Hematopoietic multipotent progenitor cell treated with erythropoietin and hydrocortisone succinate and interleukin-3 and kit ligand, for 6 days (in vitro differentiated cells): Measurements from ENCODE around the gene LYST.
"Not testable (repeated sequence)": the region's sequence is repeated elsewhere in the genome, so short reads cannot be mapped to it uniquely, and the experiment has no call there.

Experiments used
- DNase-seq: peaks from one replicate; pipeline ENCODE4 v3.0.0-alpha.2; 2015

The LYST gene

DNA sequence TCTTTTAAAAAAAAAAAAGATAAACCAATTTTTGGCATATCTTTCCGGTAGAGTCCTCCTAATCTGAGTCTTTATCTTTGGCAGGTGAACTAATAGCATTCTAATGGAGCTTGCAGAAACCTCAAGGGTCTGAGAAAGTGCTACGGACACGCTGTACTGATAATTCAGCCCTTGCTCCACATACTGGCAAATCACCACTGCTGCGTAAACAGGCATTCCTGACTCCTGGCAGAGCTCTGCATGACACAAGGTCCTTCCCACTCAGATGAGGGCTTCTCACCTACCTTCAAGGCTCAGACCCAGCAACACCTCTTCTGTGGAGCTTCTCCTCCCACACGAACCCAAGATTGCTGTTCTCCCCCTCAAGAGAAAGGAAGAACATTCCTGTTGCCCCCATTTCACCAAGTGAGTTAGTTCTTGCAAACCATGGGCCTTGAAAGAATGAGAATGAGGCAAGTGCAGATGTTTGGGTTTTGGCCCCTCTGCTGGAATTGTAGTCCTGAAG lies 48.0 kb downstream of the LYST start:
- DNase-seq = no peak

DNA sequence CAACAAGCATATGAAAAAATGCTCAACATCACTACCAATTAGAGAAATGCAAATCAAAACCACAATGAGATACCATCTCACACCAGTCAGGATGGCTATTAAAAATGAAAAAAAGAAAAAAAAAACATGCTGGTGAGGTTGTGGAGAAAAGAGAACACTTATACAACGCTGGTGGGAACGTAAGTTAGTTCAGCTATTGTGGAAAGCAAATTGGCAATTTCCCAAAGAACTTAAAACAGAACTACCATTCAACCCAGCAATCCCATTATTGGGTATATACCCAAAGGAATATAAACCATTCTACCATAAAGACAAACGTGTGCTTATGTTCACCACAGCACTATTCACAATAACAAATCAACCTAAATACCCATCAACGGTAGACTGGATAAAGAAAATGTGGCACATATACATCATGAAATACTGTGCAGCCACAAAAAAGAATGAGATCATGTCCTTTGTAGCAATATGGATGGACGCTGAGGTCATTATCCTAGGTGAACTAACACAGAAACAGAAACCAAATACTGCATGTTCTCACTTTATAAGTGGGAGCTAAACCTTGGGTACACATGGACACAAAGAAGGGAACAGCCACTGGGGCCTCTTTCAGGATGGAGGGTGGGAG lies 49.5 kb downstream of the LYST start:
- no peak for DNase-seq

DNA sequence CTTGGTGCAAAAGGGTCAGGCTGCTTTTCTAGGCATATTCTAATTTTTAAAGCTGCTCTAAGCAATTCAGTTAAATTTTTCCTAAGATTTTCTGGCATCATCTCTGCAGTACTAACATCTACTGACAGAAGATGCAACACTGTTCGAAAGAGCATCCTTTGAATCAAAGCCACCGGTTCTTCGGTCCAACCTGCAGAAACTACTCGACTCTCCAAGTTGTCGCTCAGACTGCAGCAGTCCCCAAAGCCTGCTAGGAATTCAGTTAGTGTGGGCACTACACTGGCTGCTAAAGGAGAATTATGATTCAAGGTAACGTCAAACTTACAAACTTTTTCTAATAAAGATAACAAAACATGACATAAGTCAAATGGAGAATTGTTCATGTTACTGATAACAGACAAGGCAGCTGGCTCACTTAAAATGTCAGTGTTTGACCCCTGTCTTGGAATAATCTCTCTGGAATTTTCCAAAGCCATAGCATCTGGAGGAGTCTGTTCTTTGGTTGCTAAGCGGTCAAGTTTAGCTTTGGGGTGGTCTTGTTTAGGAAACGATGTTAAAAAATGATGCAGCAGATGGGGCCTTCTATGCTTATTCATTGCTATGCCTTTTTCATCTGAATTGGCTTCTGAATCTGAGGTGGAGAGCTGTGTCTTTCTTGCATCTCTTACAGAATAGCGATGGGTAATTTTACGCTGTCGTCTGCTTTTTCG lies 56.9 kb downstream of the LYST start:
- no peak for DNase-seq

DNA sequence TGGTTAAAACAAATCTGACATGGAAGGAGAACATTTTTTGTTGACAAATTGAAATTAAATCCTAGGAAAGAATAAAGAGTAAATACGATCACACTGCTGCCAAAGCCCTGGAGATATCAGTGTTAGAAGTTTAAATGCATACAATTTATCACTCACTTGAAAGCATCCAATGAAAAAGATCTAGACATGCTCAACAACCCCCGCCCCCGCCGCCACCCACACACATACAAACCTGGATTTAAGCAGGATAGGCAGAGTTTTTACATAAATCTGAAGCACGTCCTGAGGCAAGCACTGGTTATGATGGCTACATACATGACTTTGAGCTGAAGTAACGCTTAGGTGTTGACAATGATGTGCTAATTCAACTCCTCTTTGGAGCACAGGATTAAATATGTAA lies 58.5 kb downstream of the LYST start:
- no peak for DNase-seq

DNA sequence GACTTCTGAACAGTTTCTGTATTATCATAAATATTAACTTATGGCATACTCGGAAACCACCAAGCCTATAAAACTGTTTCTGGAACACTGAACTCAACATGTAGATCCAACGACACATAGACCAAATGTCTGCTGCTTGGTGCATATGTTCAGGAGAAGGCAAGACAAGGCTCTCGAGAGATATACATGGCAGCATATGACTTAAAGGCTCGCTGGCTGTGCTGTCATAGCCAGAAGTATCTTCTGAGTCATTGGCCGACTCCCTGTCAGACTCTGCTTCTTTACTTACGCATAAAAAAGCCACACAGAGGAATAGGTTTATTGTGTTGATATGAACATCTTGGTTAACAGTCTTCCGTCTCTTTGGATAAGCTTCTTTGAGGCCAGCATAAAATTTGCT lies 60.6 kb downstream of the LYST start:
- DNase-seq = no peak

DNA sequence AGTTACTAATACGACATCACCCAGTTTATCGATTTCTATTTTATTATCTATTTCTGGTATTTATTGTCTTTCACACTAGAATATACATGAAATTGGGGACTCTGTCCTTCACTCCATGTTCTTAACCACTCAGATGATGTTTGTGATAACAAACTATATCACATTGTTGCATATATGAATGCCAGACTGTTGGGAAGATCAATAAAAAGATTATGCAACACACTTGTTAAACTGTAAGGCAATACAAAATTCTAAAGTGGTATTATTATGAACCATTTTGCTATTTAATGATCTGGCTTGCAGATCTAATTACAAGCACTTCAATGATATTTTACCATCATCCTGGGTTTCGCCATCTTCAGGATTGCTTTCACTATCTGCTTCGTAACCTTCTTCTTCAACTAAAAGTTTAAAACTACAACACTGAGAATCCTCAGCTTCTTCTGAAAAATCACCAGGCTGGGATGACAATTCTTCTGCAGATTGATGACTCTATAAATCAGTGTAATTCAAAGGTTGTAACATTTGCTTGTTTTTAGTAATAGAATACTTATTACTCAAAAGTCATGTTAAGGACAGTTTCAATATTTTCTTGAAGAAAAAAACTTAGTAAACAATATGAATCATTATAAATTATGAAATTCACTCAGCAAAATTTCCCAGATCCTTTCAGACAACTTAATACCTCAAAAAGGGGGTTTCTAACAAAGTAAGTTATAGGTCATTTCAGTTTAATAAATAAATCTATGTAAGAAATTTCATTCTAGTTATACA lies 63.9 kb downstream of the LYST start:
- DNase-seq = no peak

DNA sequence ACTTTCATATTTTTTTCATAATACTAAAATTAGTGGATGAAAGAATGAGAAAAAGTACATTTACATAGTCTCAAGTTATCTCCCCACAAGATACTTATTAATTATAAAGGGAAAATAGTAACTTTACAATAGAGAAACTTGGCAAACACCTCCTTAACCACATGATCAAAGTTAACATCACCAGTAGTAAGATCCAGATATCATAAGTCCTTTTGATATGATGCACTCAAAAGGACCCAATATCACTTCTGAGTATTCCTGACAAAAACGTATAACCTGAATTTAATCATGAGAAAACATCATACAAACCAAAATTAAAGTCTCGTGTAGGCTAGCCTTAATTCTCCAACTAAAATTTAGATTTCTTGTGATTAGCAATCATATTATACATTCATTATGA lies 67.4 kb downstream of the LYST start:
- DNase-seq = no peak

DNA sequence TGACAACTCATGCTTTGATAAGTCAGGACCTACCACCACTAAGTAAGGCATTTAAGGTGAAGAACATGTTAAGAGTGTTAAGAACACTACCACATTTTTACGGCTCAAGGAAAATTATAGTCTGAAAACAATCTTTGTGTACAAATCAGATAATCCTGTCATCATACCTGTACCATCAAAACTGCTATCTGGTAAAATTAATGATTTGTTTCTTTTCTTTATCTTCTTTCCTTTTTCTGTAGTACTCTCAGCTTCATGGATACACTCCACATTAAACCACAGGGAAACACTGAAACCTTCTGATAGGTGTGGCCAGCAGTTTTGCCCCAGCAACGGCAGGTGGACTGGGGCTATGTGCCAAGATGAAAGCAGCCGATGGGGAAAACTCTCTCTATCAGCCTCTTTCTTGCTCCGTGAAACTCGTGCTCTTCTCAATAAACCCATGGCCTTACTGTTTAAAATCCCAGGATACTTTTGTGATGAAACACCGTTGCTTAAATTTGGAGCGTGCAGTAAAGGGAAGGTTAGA lies 75.1 kb downstream of the LYST start:
- DNase-seq = no peak

DNA sequence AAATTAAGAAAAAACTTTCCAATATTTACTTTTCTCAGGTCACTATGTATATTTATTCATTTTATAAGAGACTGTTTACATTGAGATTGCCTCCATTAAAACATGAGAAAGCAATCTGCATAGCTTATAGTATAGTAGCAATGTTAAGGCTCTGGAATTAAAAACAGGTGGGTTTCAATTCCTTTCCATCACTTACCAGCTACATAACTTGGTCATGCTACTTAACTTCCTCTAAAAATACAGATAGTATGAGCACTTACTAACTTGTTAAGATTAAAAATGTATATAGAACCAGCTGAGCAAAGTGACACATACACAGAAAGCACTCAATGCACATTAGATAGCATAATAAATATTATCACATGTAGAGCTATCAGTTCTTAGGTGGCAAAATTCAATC lies 76.6 kb downstream of the LYST start:
- DNase-seq = no peak

DNA sequence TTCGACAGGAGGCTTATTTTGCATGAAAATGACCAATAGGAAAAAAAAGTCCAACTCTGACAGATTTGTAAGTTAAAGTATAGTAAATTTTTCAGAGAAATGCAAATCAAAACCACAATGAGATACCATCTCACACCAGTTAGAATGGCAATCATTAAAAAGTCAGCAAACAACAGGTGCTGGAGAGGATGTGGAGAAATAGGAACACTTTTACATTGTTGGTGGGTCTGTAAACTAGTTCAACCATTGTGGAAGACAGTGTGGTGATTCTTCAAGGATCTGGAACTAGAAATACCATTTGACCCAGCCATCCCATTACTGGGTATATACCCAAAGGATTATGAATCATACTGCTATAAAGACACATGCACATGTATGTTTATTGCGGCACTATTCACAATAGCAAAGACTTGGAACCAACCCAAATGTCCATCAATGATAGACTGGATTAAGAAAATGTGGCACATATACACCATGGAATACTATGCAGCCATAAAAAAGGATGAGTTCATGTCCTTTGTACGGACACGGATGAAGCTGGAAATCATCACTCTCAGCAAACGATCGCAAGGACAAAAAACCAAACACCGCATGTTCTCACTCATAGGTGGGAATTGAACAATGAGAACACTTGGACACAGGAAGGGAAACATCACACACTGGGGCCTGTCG lies 80.3 kb downstream of the LYST start:
- not testable (repeated sequence) for DNase-seq

DNA sequence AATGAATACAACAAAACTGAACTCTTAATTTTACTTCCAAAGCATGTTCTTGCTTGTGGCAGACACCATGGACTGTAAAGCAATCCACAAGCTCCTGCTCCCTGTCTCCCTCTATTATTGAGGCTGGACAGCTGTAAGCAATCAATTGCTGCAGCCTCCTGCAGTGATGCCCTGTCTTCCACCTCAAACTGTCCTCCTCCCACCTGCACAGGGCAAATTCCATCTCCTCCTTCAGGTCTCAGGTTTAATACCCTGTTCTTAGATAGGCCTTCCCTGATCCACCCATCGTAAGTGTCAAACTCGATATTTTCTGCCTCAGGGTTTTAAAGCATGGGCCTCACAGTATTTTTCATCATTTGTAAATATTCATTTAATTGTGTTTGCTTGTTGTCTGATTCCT lies 81.8 kb downstream of the LYST start:
- no peak for DNase-seq

DNA sequence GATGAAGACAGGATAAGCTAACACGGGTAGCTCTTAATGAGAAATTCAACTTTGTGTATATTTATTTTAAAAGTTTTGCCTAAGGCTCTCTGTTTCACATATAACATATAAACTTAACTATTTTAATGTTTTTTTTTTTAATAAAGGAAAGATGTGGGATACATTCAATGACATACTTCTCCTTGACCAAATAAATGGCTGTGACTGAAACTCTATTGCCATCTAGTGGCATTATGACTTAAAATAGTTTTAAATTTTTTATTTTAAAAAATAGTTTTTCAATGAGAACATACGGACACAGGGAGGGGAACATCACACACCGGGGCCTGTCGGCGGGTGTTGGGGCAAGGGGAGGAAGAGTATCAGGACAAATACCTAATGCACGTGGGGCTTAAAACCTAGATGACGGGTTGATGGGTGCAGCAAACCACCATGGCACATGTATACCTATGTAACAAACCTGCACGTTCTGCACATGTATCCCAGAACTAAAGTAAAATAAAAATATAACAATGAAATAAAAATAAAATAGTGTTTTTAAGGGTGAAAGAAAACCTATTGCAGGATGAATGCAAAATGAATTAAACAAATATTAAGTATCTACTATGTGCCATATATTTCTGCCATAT lies 83.4 kb downstream of the LYST start:
- peak; percentile 77 for DNase-seq

DNA sequence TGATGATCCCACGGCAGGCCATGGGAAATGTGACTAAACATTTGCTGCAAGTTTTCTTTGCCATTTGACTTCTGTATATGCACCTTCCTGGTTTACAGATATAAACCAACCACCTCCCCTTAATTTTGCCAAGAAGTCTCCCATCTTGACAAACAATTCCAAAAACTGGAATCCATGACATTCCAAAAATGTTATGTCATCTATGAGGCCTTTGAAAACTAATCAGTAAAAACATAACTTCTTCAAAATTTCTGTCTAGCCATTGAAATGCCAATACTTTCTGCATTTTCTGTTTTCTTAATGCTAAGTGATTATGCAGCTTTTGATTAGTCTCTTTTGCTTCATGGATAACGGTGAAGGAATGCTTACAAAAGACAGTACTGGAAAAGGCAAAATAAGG lies 84.1 kb downstream of the LYST start:
- no peak for DNase-seq

DNA sequence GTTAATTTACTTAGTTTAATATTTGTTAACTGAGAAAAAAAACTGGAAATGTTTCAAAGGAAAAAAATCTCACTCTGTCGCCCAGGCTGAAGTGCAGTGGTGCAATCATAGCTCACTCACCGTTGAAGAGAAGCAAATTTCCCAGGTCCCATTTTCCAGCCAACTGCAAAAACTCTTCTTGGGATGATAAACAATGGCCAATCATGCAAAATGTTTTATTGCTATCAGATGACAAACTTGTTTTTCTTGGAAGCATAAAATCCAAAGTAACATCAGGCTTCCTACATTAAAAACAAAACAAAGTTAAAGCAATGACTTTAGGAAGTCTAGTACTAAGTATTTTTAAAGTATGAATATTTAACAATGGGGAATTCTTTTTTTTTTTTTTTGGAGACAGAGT lies 84.9 kb downstream of the LYST start:
- DNase-seq = no peak

DNA sequence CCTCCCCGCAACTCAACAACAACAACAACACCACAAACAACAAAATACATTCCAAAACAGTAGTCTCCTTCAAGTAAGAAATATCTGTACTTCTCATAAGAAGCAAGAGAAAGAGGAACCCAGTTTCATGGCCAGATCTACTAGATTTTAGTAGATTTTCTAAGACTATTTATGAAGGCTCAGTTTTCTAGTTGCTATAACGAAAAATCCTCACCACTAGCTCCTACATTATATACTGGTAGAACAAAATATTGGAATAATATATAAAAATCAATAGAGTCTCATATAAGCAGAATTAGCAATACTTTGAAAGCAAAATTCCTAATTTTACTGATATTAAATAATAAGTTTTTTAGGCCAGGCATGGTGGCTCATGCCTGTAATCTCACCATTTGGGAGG lies 86.9 kb downstream of the LYST start:
- no peak for DNase-seq

DNA sequence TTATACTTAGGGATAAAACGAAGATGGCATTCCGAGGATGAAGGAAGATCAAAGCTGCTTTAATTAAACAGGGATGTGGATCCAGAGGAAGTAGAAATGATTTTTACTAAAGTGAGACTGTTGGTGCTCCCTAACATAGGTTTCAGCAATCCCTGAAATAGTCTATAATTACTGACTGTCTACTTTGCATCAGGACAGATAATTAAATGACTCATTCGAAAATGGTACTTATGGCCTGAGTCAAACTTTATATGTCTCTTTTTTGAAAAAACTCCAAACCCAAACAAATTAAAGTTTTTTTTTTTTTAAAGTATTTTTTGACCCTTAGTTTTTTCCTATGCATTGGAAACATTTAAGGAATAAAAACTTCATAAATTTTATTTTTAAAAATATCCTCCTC lies 90.3 kb downstream of the LYST start:
- peak; percentile 4 for DNase-seq

DNA sequence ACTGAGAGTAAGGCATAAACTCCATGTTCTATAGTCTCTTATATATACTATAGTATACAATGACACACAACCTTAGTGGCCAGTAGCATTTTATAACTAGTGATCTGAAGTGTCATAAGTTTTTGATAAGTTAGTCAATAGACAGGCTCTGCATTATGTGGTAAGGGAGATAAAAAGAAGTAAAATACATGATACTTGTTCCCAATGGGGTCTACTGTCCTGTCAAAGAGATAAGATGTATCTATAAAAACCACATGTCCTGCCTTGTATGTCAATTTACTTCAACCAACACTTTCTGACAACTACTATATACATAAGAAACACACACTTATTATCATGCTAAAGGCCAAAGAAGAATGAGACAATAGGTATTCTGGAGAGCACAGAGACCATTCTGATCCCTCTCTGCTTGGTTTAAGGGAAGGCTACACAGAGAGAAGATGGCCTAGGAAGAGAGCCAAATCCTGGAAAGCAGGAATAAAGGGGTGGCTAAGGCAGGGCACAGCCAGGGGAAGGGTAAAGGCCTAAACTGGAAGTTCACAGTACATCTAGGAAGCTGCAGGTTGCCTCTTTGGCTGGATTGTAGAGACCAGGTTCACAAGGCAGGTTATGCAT lies 91.4 kb downstream of the LYST start:
- DNase-seq = peak; percentile 81

DNA sequence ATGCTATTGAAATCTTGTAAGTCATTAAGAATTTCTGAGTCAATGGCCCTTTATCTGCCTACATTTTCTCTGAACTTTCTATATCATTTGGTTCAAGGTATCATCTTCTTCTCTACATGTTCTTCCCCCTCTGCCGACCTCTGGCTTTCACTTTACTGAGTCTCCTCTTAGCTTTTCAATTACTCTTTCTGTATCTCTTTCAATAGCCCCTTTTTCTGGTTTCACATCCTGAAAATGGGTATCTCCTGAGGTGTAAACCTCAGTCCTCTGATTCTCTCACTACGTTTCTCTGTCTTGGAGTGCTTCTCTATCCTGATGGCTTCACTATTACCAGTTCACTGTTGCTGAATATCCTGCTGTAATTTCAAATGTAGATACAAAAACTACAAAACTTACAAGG lies 98.9 kb downstream of the LYST start:
- no peak for DNase-seq

DNA sequence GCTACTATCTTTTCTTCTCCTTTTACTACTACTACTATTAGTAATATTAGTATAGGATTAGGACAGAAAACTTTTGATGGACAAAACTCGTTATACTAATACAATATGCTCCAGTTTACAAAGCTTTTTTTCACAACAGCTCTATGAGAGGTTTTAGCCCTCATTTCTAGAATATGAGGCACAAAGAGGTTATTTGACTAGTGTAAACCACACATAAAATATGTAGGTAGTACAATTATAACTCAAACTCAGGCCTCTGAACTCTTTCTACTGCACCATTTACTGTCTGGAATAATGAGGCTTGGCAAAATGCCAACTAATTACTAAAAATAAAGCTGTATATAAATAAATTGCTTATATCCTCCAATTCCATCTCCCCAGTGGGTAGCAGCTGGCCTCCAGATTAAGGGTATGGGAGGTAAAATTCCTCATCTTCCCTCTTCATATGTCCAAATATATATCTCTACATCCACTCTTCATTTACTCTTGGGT lies 99.9 kb downstream of the LYST start:
- DNase-seq = no peak

DNA sequence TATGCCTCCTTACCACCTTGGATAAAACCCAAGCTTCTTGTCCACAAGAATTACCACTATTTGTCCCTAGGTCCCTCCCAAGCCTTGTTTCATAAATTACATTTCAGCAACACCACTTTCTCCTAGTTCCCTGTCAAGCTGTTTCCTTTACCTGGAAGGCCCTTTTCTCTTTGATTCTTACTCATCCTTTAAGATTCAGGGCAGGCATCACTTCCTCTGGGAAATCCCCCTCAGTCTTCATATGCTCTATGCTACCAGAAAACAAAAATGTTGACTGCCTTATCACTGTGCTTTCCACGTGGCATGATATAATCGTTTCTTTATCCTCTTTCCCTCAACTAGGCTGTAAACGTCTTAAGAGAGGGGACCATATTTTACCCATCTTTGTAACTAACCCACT lies 102.7 kb downstream of the LYST start:
- DNase-seq = no peak

DNA sequence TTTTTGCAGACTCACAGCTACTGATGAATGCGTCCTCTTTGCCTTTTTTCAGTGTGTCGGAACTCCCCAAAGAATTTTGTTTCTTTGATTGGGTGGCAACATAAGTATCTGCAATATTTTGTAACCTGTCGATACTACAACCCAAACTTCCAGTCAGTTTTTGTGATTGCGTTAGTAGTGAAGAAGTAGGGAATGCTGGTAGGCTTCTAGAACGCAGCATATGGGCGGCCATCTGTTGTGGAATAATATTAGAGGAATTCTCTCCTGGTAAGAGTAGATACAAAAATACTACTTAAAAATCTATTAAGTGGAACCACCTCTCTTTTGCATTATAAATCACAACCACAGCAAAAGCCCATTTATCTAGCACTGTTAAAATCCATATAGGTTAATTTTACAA lies 107.4 kb downstream of the LYST start:
- DNase-seq = no peak

DNA sequence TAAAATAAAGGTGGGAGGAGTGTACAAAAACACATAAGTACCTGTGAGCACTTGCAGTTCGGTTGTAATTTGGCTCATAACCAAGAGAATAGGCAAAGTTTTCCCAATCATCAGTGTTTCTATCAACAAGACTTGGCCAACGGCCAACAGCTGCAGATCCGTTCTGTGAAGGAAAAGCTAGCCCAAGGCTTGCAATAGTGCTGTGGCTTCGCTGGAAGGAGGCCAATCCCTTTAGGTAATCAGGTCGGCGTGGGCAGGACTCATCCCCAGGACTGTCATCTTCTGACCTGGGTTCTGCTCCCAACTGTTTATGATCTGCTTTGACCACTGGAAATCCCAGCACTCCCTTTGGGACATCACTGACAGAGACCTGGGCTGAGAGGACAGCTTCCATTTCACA lies 107.8 kb downstream of the LYST start:
- DNase-seq = no peak
